ENCODE results near the gene FAM117A.

FAM117A gene

DNA sequence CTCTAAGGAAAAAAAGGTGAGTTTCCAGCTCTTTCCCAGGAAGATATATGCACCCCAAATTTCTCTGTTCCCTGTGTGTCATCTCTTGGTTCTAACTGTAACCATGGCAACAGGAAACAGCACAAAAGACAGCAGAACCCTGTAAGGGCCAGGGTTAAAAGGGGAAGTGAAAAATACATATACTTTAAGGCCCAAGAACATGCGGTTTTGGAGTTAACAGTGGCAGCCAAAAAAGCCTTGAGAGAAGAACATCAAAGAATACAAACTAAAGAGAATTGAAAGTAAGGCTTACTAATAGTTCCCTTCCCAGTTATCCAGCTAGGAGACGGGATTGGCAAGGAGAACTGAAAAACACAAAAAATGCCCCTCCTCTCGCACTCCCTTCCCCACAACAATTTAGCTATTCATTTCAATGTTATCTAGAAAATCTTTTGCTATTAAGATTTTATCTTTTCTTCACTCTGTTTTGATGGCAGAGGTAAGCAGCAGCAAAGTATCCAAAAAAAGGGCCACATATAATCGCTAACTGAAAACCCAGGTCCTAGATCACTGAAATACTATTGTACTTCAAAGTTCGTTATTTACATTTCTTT lies 87.6 kb downstream of the FAM117A start:
- peak; percentile 92 for DNase-seq

DNA sequence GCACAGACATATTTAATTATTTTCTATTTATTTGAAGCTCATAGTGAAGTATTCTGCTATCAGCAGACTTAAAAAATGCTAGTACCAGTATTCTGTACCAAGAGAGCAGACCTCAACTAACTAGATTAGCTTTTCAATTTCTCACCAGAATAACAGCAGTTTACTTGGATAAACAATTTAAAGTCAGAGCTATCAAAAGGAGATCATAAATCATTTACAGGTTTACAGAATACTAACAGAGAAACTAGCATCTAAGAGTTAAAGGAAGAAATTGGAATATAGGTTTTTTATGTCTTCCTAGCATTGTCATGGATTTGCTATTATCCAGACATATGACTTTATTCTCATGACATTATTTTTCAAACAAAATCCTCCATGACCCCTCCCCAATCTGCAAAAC lies 89.4 kb downstream of the FAM117A start:
- DNase-seq: no peak

DNA sequence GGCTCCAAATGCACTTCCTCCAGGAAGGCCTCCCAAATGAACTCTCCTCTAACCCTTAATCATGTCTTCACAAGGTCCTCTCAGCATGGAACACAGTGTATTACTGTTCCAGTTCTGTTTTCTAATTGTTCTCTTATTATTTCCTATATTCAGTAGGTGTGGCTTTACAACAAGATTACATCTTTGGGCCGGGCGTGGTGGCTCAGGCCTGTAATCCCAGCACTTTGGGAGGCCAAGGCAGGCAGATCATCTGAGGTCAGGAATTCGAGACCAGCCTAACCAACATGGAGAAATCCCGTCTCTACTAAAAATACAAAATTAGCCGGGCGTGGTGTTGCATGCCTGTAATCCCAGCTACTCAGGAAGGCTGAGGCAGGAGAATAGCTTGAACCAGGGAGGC lies 90.3 kb downstream of the FAM117A start:
- DNase-seq: peak; percentile 21

DNA sequence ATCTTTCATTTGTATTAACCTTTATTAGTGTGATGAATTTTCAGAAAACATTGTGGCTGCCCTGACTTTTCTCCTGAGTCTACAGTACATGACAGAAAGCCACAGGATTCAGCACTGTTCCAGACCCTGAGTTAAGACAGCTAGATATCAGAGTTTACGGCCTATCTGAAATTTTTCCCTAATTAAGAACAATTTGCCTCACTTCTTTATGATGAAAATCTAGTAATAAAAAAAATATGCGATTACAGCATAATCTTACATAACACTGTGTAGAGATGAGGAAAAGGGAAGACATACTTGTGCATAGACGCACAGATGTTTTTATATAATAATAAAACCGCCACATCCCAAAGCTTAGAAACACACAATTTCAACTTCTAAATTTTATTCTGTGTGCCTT lies 93.3 kb downstream of the FAM117A start:
- no peak for DNase-seq

DNA sequence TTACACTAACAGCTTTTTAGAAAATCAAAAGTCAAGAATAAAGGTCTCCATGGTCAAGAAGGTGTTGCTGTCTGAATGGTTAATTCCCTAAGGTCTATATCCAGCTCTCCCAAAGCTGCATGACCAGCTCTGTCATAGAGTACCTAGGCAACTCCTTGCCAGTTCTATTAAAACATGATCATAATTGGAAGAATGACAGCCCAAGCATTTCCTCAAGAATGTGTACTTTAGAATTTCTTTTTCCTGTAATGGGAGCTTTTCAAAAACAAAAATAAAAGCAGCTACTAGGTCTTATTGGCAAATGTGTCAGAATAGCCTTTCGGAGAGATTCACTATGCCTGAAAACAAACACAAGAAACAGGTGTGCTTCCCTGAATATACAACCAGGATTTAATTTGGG lies 93.9 kb downstream of the FAM117A start:
- DNase-seq: no peak

DNA sequence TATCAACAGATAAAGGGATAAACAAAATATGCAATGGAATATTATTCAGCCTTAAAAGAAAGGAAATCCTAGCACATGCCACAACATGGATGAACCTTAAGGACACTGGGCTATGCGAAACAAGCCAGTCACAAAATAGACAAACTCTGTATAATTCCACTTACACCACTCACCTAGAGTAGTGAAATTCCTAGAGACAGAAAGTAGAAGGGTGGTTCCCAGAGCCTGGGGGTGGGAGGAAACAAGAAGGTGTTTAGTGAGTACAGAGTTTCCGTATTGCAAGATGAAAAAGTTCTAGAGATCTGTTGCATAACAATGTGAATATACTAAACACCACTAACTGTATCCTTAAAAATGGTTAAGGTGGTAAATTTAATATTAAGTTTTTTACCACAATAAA lies 96.1 kb downstream of the FAM117A start:
- no peak for DNase-seq

DNA sequence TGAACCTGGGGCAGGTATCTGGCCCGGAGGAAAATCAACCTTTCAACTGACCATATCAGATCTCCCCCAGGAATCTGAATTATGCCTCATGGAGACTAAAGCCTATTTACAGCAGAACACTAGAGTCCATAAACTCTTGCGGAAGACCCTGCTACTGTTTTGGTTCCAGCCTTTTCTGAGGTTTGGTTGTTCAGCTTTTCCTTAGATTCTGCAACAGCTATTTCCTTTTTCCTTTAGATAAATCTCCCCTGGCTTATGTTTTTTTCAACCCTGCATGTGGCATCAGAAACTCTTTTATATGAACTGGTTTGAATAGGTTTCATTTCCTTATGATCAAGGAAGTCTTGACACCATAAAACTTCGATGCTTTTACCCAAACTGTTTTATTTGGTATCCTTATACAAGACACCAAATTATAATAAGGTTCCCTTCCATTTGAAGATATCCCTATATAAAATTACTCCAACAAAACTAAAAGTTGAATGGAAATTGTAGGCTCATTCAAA lies 99.2 kb downstream of the FAM117A start:
- no peak for DNase-seq
